Osteoblast (primary cell): Measurements from ENCODE around the gene TNS3. TPM values are rescaled to one million over a fixed set of nuclear protein-coding genes. Genes with fewer than 3 reads are reported as not detected.
"Not testable (repeated sequence)": the region's sequence is repeated elsewhere in the genome, so short reads cannot be mapped to it uniquely, and the experiment has no call there.

ENCODE experiments used
- DNase-seq: peaks from one replicate; pipeline ENCODE4 v3.0.0; 2011; ENCODE audit warnings: low spot score, mixed read lengths; ENCODE audit not compliant: insufficient read length; ENCODE audit errors: missing footprints
- H2AFZ ChIP-seq: 2 replicates; pipeline ENCODE4 v1.6.0; 2011; ENCODE audit warnings: mild to moderate bottlenecking, low read length
- H3K27ac ChIP-seq: 2 replicates; pipeline ENCODE4 v1.5.1; 2011; ENCODE audit warnings: mild to moderate bottlenecking, low read depth, low read length, moderate library complexity
- H3K27me3 ChIP-seq: 2 replicates; pipeline ENCODE4 v1.6.0; 2012; ENCODE audit warnings: mild to moderate bottlenecking, control low read depth, inconsistent platforms, low read length, moderate library complexity; ENCODE audit not compliant: insufficient read depth
- H3K36me3 ChIP-seq: 2 replicates; pipeline ENCODE4 v1.5.1; 2011; ENCODE audit warnings: mild to moderate bottlenecking, low read length, control low read depth, moderate library complexity; ENCODE audit not compliant: insufficient read depth
- H3K4me1 ChIP-seq: 2 replicates; pipeline ENCODE4 v1.5.1; 2011; ENCODE audit warnings: mild to moderate bottlenecking, low read length, control low read depth, moderate library complexity; ENCODE audit not compliant: insufficient read depth
- H3K4me2 ChIP-seq: 2 replicates; pipeline ENCODE4 v1.6.0; 2011; ENCODE audit warnings: mild to moderate bottlenecking, low read length; ENCODE audit not compliant: insufficient read depth
- H3K4me3 ChIP-seq: fragments of 200-600 bp; sonication (generic); 3 replicates; pipeline ENCODE4 v1.5.1; 2012; ENCODE audit warnings: mild to moderate bottlenecking, low read length, inconsistent platforms; ENCODE audit not compliant: insufficient read depth
- H3K79me2 ChIP-seq: 2 replicates; pipeline ENCODE4 v1.6.0; 2012; ENCODE audit warnings: mild to moderate bottlenecking, low read length, control low read depth, inconsistent platforms; ENCODE audit not compliant: insufficient read depth
- H3K9me3 ChIP-seq: 2 replicates; pipeline ENCODE4 v1.5.1; 2011; ENCODE audit warnings: low read depth, low read length, control low read depth
- H4K20me1 ChIP-seq: 2 replicates; pipeline ENCODE4 v1.6.0; 2012; ENCODE audit warnings: mild to moderate bottlenecking, low read length, control low read depth; ENCODE audit not compliant: insufficient read depth
- CTCF ChIP-seq: IDR thresholded peaks from 2 replicates; pipeline ENCODE4 v1.5.1; 2011; ENCODE audit warnings: mild to moderate bottlenecking, low read depth, low read length, moderate library complexity; ENCODE audit errors: extremely low read depth
- total RNA-seq: library from RNA; depleted of rRNA; stranded (reverse); fragments of >200 nt; gene quantifications from 2 replicates; pipeline ENCODE4 v1.2.3, GENCODE V29; 2012

The TNS3 gene
- total RNA-seq, 1 donor, result 67.3 TPM

DNA sequence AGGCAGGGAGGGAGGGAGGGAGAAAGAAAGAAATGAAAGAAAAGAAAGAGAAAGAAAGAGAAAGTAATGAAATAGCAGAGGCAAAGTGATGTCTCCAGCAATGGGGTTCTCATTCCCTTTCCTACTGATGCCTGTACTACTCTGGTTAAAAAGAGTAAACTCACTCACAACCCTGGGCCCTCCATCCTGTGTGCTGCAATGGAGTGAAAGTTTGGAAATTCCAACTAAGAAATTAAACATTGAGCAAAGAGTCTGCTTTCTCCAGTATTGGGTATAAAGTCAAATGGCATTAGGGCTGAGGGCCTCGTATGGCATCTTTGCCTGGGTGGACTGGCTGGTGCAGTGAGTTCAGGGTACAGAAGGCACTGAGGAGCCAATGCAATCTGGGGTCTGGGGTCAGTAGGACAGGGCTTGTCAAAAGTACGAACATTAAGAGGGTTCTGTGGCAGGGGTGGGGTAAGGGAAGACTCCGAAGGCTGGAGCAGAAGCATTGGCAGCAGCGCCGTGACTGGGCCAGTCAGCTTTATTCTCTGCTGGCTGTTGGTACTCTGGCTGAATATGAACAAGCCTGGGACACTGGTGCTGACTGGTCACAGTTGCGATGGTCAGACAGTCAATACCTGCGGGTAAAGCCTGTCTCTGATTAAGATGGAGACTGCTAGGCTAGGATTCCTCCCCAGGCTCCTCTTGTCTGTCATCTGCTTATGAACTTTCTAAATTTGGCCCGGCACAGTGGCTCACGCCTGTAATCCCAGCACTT, 24.1 kb upstream of the TNS3 start:
- Histone ChIP-seq H4K20me1 (no peaks in the 10 kb centered on the region), H3K27me3 (no peaks in the 10 kb centered on the region), H3K4me1 (peaks cover 51% of the 10 kb centered on the region), H3K4me3 (no peak overlapping the region), H3K27ac (peak overlapping the region; percentile 18), H2AFZ (no peak overlapping the region), H3K36me3 (no peaks in the 10 kb centered on the region), H3K9me3 (no peaks in the 10 kb centered on the region), H3K79me2 (no peaks in the 10 kb centered on the region), H3K4me2 (no peak overlapping the region)
- no peak for DNase-seq
- TF ChIP-seq CTCF, result no peak

DNA sequence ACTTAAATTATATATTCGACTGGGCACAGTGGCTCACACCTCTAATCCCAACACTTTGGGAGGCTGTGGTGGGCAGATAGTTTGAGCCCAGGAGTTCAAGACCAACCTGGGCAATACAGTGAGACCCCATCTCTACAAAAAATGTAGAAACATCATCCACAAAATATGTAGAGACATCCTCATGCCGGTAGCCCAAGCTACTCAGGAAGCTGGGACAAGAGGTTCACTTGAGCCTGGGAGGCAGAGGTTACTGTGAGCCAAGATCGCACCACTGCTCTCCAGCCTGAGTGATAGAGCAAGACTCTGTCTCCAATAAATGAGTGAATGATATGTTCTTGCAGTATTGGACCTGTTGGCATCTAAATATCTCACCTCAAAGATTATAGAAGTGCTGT, 22.6 kb upstream of the TNS3 start:
- H3K4me2 ChIP-seq, result peak overlapping the region; percentile 53

GRCh38 chr7:47603514-47604255, 21.8 kb upstream of the TNS3 start:
- not testable (repeated sequence) for H3K4me2 ChIP-seq, H3K4me3 ChIP-seq, DNase-seq, H3K36me3 ChIP-seq, H4K20me1 ChIP-seq, H3K27me3 ChIP-seq, H2AFZ ChIP-seq, H3K79me2 ChIP-seq, H3K9me3 ChIP-seq
- Histone ChIP-seq H3K27ac (peak overlapping the region; percentile 88), H3K4me1 (peaks cover 49% of the 10 kb centered on the region)

More for the DNA sequence above, 22.6 kb upstream of the TNS3 start:
- H3K9me3 ChIP-seq, result no peaks in the 10 kb centered on the region
- no peaks in the 10 kb centered on the region for H3K36me3 ChIP-seq
- peak overlapping the region; percentile 88 for H3K27ac ChIP-seq
- no peaks in the 10 kb centered on the region for H4K20me1 ChIP-seq
- no peak for TF ChIP-seq CTCF
- H3K4me3 ChIP-seq, result no peak overlapping the region
- peaks cover 49% of the 10 kb centered on the region for H3K4me1 ChIP-seq
- no peaks in the 10 kb centered on the region for H3K79me2 ChIP-seq
- no peaks in the 10 kb centered on the region for H3K27me3 ChIP-seq
- no peak for DNase-seq
- no peak overlapping the region for H2AFZ ChIP-seq

DNA sequence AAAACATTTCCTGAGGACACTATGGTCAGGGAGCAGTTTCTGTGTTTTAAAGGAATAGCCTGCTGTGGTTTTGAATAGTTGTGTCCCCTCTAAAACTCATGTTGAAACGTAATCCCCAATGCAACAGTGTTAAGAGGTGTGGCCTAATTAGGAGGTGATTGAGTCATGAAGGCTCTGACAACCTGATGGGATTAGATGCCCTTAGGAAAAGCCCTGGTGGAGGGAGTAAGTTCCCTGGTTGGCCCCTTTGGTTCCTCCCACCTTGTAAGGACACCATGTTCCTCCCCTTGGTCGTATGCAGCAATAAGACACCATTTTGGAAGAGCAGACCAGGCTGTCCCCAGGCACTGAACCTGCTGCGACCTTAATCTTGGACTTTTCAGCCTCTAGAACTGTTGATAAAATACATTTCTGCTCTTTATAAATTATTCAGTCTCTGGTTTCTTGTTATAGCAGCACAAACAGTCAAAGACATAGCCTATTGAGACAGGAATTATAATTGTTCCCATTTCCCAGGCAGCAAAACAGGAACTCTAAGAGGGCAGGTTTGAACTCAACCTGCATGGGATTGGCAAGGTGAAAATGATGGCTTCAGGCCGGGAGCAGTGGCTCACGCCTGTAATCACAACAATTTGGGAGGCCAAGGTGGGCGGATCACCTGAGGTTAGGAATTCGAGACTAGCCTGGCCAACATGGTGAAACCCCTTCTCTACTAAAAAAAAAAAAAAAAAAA, 20.5 kb upstream of the TNS3 start:
- no peak for TF ChIP-seq CTCF
- peaks cover 49% of the 10 kb centered on the region for H3K4me1 ChIP-seq
- no peak for DNase-seq
- no peaks in the 10 kb centered on the region for H3K79me2 ChIP-seq
- H3K27me3 ChIP-seq, result no peaks in the 10 kb centered on the region
- peaks cover 9% of the 10 kb centered on the region for H3K9me3 ChIP-seq
- H4K20me1 ChIP-seq, result no peaks in the 10 kb centered on the region
- H2AFZ ChIP-seq, result no peak overlapping the region
- no peaks in the 10 kb centered on the region for H3K36me3 ChIP-seq
- no peak overlapping the region for H3K4me2 ChIP-seq
- peak overlapping the region; percentile 94 for H3K27ac ChIP-seq
- no peak overlapping the region for H3K4me3 ChIP-seq
